CD4-positive, alpha-beta memory T cell (primary cell): ENCODE results near the gene HDAC4. TPM values are rescaled to one million over a fixed set of nuclear protein-coding genes. Genes with fewer than 3 reads are reported as not detected.

Experiments used
- CTCF ChIA-PET: fragments of 350-600 bp; sonication (Branson Sonifier 250); formaldehyde crosslinking; loops from one replicate; lab custom pipeline; 2021; ENCODE audit warnings: inconsistent platforms; ENCODE audit not compliant: partially characterized antibody; lab: Charles Lee
- POLR2A ChIA-PET: fragments of 350-600 bp; sonication (Branson Sonifier 250); formaldehyde crosslinking; loops from one replicate; lab custom pipeline; 2021; ENCODE audit not compliant: partially characterized antibody; lab: Charles Lee
- DNase-seq, 5 donors: peaks; one replicate each; pipeline versions ENCODE4 v3.0.0 to v3.0.0-alpha.2; 2020 to 2022; ENCODE audit warnings: mixed read lengths in 1 of 5
- H3K27ac ChIP-seq: one replicate; pipeline ENCODE4 v1.7.0; 2013; ENCODE audit warnings: low read depth, low read length
- H3K27me3 ChIP-seq: 2 replicates; pipeline ENCODE4 v1.7.0; 2013; ENCODE audit warnings: mild to moderate bottlenecking, low read length, moderate library complexity; ENCODE audit not compliant: insufficient read depth
- H3K36me3 ChIP-seq: 2 replicates; pipeline ENCODE4 v1.7.0; 2013; ENCODE audit warnings: mild to moderate bottlenecking, low read length, moderate library complexity; ENCODE audit not compliant: insufficient read depth
- H3K4me1 ChIP-seq: 2 replicates; pipeline ENCODE4 v1.7.0; 2013; ENCODE audit warnings: mild to moderate bottlenecking, low read length, moderate library complexity; ENCODE audit not compliant: insufficient read depth
- H3K4me3 ChIP-seq, 2 donors: one replicate each; pipeline ENCODE4 v1.7.0; 2013; ENCODE audit warnings: low read length in 2 of 2, mild to moderate bottlenecking in 1 of 2
- H3K9me3 ChIP-seq, 2 donors: one replicate each; pipeline ENCODE4 v1.7.0; 2013; ENCODE audit warnings: low read length in 2 of 2, control low read depth in 1 of 2; ENCODE audit not compliant: control insufficient read depth in 1 of 2
- H3K27ac Mint-ChIP-seq, 7 donors: one replicate each; pipeline ENCODE4 v1.8.0; 2020 to 2021; ENCODE audit warnings: mixed read lengths in 7 of 7, mild to moderate bottlenecking in 6 of 7, inconsistent platforms in 3 of 7, moderate library complexity in 3 of 7
- H3K27me3 Mint-ChIP-seq, 2 donors: one replicate each; pipeline ENCODE4 v1.8.0; 2020 to 2021; ENCODE audit warnings: mixed read lengths in 2 of 2
- H3K36me3 Mint-ChIP-seq, 2 donors: one replicate each; pipeline ENCODE4 v1.8.0; 2020 to 2021; ENCODE audit warnings: mixed read lengths in 2 of 2, inconsistent platforms in 1 of 2, mild to moderate bottlenecking in 1 of 2
- H3K4me1 Mint-ChIP-seq, 4 donors: one replicate each; pipeline ENCODE4 v1.8.0; 2020 to 2021; ENCODE audit warnings: mixed read lengths in 4 of 4, mild to moderate bottlenecking in 1 of 4
- H3K4me3 Mint-ChIP-seq, 8 donors: one replicate each; pipeline ENCODE4 v1.8.0; 2020 to 2021; ENCODE audit warnings: mixed read lengths in 8 of 8, mild to moderate bottlenecking in 7 of 8, moderate library complexity in 6 of 8, inconsistent platforms in 3 of 8
- H3K9me3 Mint-ChIP-seq, 8 donors: one replicate each; pipeline ENCODE4 v1.8.0; 2020 to 2021; ENCODE audit warnings: mixed read lengths in 8 of 8, mild to moderate bottlenecking in 5 of 8, inconsistent platforms in 3 of 8, moderate library complexity in 1 of 8
- intact Hi-C: fragments of 100-400 bp; cut with micrococcal nuclease; formaldehyde crosslinking; loops from one replicate; pipeline ENCODE4 v1.15.1; 2023
- polyA plus RNA-seq, 2 donors: library from polyadenylated mRNA; unstranded; fragments of 300-500 nt; fragmentation: Illumina TruSeq; gene quantifications; one replicate each; pipeline ENCODE4 v1.2.3, GENCODE V29; 2021
- total RNA-seq, 2 experiments: library from RNA; stranded (reverse); gene quantifications; one replicate each; pipeline ENCODE4 v1.2.3, GENCODE V29; 2021

Gene HDAC4
- total and polyA plus RNA-seq, 4 experiments from 2014 or later = 1.4 to 59.7 (median 30.4) TPM

- Mint-ChIP-seq H3K4me3 (no peak overlapping the region), H3K9me3 (peaks cover 0 to 4% (median 0%) of the 10 kb centered on the region in 8 donors), H3K36me3 (peaks cover 64 to 73% of the 10 kb centered on the region in 2 donors), H3K4me1 (peaks cover 0 to 18% (median 8%) of the 10 kb centered on the region in 4 donors), H3K27me3 (no peaks in the 10 kb centered on the region), H3K27ac (peak overlapping the region in 2 of 7 donors; percentile 31 to 32)
- Histone ChIP-seq H3K4me1 (peaks cover under 1% of the 10 kb centered on the region), H3K27me3 (no peaks in the 10 kb centered on the region), H3K27ac (no peak overlapping the region), H3K4me3 (no peak overlapping the region), H3K36me3 (peaks cover 54% of the 10 kb centered on the region), H3K9me3 (no peaks in the 10 kb centered on the region)
- DNase-seq = no peak
- ChIA-PET POLR2A (no interaction called here), CTCF (no interaction called here)
- intact Hi-C loops = no loop called here
Observed at GRCh38 chr2:239157269-239157668, 243.6 kb downstream of the HDAC4 start.

GRCh38 chr2:239156516-239157265 is 244.1 kb downstream of the HDAC4 start:
- H3K4me1 Mint-ChIP-seq = peaks cover 1 to 20% (median 10%) of the 10 kb centered on the region in 4 donors
- Histone ChIP-seq H3K27ac (no peak overlapping the region), H3K9me3 (no peaks in the 10 kb centered on the region), H3K4me1 (peaks cover 7% of the 10 kb centered on the region), H3K27me3 (no peaks in the 10 kb centered on the region), H3K36me3 (peaks cover 55% of the 10 kb centered on the region), H3K4me3 (no peak overlapping the region)
- peaks cover 67 to 73% of the 10 kb centered on the region in 2 donors for H3K36me3 Mint-ChIP-seq
- H3K27me3 Mint-ChIP-seq = no peaks in the 10 kb centered on the region
- intact Hi-C loops = no loop called here
- no peak for DNase-seq
- H3K9me3 Mint-ChIP-seq = peaks cover 0 to 7% (median 0%) of the 10 kb centered on the region in 8 donors
- ChIA-PET CTCF (no interaction called here), POLR2A (no interaction called here)
- H3K4me3 Mint-ChIP-seq = no peak overlapping the region
- H3K27ac Mint-ChIP-seq = peak overlapping the region in 1 of 7 donors; percentile 16

DNA sequence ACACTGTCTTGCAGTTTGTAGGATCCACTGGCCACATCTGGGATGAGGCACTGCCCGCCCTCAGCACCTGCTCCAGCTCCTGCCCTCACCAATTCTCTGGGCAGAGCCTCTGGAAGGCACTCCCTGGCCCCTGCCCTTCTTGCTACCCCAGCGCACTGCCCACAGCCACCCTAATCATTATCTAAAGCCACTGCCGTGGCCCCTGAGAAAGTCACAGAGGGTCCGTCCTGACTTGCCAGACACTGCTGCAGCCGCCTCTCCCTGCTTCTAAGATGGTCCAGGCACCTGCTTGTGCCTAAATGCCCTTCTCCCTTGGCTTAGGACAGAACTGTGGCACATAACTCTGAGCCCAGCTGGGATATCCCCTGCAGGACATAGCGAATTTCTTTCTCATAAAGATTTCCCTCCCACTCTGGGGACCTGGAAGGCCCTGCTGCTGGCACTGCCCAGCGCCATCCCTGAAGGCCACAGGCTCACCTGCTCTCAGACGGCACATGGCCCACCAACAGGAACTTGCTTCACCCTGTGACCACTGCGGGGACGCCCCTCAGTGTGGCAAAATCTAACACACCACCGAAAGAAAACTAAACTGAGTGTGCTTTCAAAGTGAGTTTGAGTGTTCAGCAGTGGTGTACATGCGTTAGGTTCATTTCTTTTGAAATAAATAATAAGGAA is 244.9 kb downstream of the HDAC4 start:
- H3K4me3 Mint-ChIP-seq = no peak overlapping the region
- H3K9me3 ChIP-seq = peaks cover 0 to 4% of the 10 kb centered on the region in 2 donors
- no peak overlapping the region for H3K27ac ChIP-seq
- H3K27me3 Mint-ChIP-seq = no peaks in the 10 kb centered on the region
- intact Hi-C loops = no loop called here
- H3K36me3 Mint-ChIP-seq = peaks cover 64 to 70% of the 10 kb centered on the region in 2 donors
- peak overlapping the region in 2 of 7 donors; percentile 21 to 52 for H3K27ac Mint-ChIP-seq
- H3K4me1 ChIP-seq = peaks cover 14% of the 10 kb centered on the region
- peaks cover 55% of the 10 kb centered on the region for H3K36me3 ChIP-seq
- CTCF ChIA-PET = interaction anchor here (1.0 kb wide), 1 partner anchor 11 kb away, joined by 4 read pairs; no protein-coding TSS in a partner anchor
- H3K9me3 Mint-ChIP-seq = peaks cover 0 to 13% (median 3%) of the 10 kb centered on the region in 8 donors
- DNase-seq = no peak
- H3K4me1 Mint-ChIP-seq = peaks cover 6 to 27% (median 14%) of the 10 kb centered on the region in 4 donors
- no peak overlapping the region for H3K4me3 ChIP-seq
- H3K27me3 ChIP-seq = no peaks in the 10 kb centered on the region
- POLR2A ChIA-PET = no interaction called here

DNA sequence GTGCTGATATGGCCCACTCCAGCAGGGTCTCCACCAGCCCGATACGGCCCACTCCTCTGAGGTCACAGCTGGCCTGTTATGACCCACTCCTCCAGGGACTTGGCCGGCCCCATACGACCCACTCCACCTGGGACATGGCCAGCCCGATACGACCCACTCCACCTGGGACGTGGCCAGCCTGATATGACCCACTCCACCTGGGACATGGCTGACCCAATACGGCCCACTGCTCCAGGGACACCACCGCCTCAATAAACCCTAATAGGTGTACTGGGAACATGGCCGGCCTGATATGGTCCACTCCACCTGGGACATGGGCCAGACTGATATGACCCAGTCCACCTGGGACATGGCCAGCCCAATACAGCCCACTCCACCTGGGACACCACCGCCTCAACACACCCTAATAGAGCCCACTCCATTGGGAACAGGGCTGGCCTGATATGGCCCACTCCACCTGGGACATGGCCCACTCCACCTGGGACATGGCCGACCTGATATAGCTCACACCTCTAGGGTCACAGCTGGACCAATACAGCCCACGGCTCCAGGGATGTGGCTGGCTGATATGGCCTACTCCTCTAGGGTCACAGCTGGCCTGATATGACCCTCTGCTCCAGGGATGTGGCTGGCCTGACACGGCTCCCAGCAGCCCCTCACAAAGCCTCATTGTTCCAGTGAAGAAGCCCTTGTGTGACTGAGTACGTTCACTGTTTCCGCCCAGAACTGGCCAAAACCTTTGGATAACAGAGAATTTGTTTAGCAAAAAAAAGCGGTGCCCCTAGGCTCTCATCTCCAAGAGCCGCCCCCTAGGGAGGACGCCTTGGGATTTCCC is 245.6 kb downstream of the HDAC4 start:
- Histone ChIP-seq H3K4me1 (peaks cover 17% of the 10 kb centered on the region), H3K9me3 (peaks cover 0 to 12% of the 10 kb centered on the region in 2 donors), H3K36me3 (peaks cover 48% of the 10 kb centered on the region), H3K4me3 (no peak overlapping the region), H3K27ac (no peak overlapping the region), H3K27me3 (no peaks in the 10 kb centered on the region)
- H3K4me1 Mint-ChIP-seq = peaks cover 12 to 34% (median 20%) of the 10 kb centered on the region in 4 donors
- H3K4me3 Mint-ChIP-seq = no peak overlapping the region
- intact Hi-C loops = no loop called here
- H3K27ac Mint-ChIP-seq = peak overlapping the region in 5 of 7 donors; percentile 41 to 82 (median 57)
- DNase-seq = no peak
- peaks cover 2 to 19% (median 9%) of the 10 kb centered on the region in 8 donors for H3K9me3 Mint-ChIP-seq
- ChIA-PET POLR2A (interaction anchor here (1.4 kb wide), 1 partner anchor 108 kb away, joined by 4 read pairs; no protein-coding TSS in a partner anchor), CTCF (interaction anchor here (1.0 kb wide), 1 partner anchor 11 kb away, joined by 4 read pairs; no protein-coding TSS in a partner anchor)
- peaks cover 66 to 70% of the 10 kb centered on the region in 2 donors for H3K36me3 Mint-ChIP-seq
- H3K27me3 Mint-ChIP-seq = no peaks in the 10 kb centered on the region

GRCh38 chr2:239153806-239154591 is 246.8 kb downstream of the HDAC4 start:
- Mint-ChIP-seq H3K36me3 (peaks cover 67 to 71% of the 10 kb centered on the region in 2 donors), H3K27ac (peak overlapping the region; percentile 29 to 78 (median 60)), H3K27me3 (no peaks in the 10 kb centered on the region), H3K9me3 (peaks cover 4 to 21% (median 11%) of the 10 kb centered on the region in 8 donors), H3K4me1 (peaks cover 14 to 36% (median 21%) of the 10 kb centered on the region in 4 donors), H3K4me3 (peak overlapping the region in 1 of 8 donors; percentile 10)
- no peak for DNase-seq
- intact Hi-C loops = no loop called here
- no peak overlapping the region for H3K27ac ChIP-seq
- peaks cover 41% of the 10 kb centered on the region for H3K36me3 ChIP-seq
- H3K4me3 ChIP-seq = no peak overlapping the region
- no peaks in the 10 kb centered on the region for H3K27me3 ChIP-seq
- POLR2A ChIA-PET = interaction anchor here (1.4 kb wide), 1 partner anchor 110 kb away, joined by 4 read pairs; no protein-coding TSS in a partner anchor
- peaks cover 0 to 14% of the 10 kb centered on the region in 2 donors for H3K9me3 ChIP-seq
- H3K4me1 ChIP-seq = peaks cover 17% of the 10 kb centered on the region
- CTCF ChIA-PET = no interaction called here

DNA sequence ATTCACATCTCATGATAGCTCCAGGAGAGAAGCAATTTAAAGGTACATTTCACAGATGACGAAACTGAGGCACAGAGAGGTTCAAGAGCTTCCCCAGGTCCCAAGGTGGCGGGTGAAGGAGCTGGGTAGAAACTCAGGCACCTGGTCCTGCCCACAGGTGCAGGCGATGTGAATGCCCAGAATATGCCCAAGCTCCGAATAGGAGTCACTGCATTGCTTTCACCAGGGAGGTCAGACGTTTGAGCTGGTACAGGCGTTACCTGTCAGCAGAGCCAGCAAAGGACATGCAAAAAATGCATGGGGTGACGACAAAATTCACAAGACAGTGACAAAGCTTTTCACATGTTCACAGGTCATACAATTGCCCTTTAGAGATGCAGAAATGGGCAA is 247.9 kb downstream of the HDAC4 start:
- Mint-ChIP-seq H3K4me1 (peaks cover 14 to 38% (median 17%) of the 10 kb centered on the region in 4 donors), H3K27ac (peak overlapping the region in 5 of 7 donors; percentile 27 to 59 (median 36)), H3K4me3 (peak overlapping the region in 1 of 8 donors; percentile 15), H3K9me3 (peaks cover 4 to 21% (median 13%) of the 10 kb centered on the region in 8 donors), H3K36me3 (peaks cover 72 to 75% of the 10 kb centered on the region in 2 donors), H3K27me3 (no peaks in the 10 kb centered on the region)
- no peak for DNase-seq
- H3K27me3 ChIP-seq = no peaks in the 10 kb centered on the region
- ChIA-PET POLR2A (no interaction called here), CTCF (no interaction called here)
- intact Hi-C loops = no loop called here
- peaks cover 0 to 14% of the 10 kb centered on the region in 2 donors for H3K9me3 ChIP-seq
- peaks cover 17% of the 10 kb centered on the region for H3K4me1 ChIP-seq
- H3K27ac ChIP-seq = no peak overlapping the region
- H3K36me3 ChIP-seq = peaks cover 46% of the 10 kb centered on the region
- no peak overlapping the region for H3K4me3 ChIP-seq
